IPS-18c (cell line): ENCODE measurements around the gene MED25.
A peak's percentile ranks its signal among the peaks of the same experiment; 100 is the strongest.

Experiments used
- H3K4me3 ChIP-seq: 2 replicates; pipeline ENCODE4 v1.7.0; 2013; ENCODE audit warnings: low read depth, mild to moderate bottlenecking, low read length, moderate library complexity; ENCODE audit not compliant: insufficient read depth
- H3K9me3 ChIP-seq: one replicate; pipeline ENCODE4 v1.6.1; 2013; ENCODE audit warnings: mild to moderate bottlenecking, low read length, moderate library complexity; ENCODE audit not compliant: control insufficient read depth, insufficient read depth

MED25 gene

DNA sequence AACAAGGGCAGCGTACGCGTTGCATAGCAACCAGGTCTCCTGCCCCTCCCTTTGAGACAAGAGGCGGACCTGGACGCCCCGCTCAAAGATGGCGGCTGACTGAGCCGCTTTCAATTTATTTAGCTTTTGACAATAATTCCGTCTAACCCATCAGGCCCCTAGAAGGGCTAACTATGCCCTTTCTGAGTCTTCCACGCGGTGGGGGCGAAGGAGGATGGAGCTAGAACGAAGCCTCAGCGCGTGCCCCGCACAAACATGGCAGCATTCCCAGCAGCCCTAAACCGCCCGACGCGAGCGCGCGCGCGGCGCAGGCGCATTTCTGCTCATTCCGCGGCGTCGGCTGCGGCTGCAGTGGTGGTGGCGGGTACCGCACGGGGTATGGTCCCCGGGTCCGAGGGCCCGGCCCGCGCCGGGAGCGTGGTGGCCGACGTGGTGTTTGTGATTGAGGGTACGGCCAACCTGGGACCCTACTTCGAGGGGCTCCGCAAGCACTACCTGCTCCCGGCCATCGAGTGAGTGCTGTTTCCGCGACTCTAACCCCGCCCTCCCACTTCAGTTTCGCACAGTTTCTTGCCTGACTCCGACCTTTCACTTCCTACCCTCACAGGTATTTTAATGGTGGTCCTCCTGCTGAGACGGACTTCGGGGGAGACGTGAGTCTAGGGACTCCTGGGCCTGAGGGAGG is at the start of gene MED25:
Gene MED25, plus strand, starts transcription at position 326 of the 685 bp plus-strand sequence. Its CDS starts 53 bp downstream, at position 379.
- Histone ChIP-seq H3K4me3 (peak within 1 kb of the TSS; percentile 95), H3K9me3 (no peaks in the 10 kb centered on the region)

DNA sequence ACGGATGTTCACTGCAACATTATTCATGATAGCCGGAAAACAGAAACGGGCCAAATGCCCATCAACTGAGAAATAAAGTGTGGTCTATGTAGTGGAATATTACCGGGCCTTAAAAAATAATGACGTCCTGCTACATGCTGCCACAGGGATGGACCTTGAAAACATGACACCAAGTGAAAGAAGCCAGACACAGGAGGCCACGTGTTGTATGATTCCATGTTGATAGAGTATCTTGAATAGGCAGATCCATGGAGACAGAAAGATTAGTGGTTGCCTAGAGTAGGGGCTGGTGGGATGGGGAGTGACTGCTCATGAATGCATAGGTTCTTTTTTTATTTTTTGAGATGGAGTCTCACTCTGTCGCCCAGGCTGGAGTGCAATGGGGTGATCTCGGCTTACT is 47.6 kb upstream of the MED25 start:
- Histone ChIP-seq H3K9me3 (no peaks in the 10 kb centered on the region), H3K4me3 (no peak overlapping the region)

DNA sequence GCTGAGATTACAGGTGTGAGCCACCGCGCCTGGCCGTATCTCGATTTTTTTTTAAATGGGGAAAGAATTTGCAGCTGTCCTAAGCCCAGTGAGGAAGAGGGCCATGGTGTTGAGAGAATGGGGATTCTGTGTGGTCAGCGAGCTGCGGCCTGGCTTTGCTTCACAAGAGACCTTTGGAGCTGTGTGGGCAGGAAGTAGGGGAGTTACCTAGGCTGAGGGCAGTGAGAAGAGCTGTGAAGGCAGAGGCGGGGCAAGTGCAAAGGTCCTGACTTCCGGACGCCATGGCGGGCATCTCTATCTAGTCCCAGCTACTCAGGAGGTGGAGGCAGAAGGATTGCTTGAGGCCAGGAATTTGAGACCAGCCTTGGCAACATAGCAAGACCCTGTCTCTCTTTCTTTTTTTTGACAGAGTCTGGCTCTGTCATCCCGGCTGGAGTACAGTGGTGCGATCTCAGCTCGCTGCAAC is 46.4 kb upstream of the MED25 start:
- Histone ChIP-seq H3K4me3 (no peak overlapping the region), H3K9me3 (no peaks in the 10 kb centered on the region)

DNA sequence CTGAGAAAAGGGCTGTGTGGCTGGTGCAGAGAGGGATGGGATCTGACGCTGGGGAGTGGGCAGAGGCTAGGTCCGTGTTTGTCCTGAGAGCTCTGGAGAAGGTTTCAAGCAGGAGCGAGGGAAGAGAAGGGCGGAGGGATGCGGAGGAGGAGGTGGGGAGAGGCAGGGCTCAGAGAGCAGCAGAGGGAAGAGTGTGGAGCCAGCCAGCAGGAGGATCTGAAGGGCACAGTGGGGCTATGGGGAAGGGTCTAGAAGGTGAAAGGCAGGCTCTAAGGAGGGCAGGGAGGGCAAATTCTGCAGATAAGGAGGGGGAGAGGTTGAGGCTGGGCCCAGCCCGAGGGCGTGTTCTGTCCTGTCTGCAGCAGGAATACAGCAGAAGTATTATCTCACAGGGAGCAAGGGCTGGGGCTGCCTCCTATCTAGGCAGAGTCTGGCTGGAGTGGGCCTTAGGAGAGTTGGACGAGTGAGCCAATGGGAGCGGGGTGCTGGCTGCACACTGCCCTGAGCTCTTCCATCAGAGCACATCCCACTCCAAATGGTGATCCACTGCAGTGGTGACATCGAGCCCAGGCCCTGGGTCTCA is 45.1 kb upstream of the MED25 start:
- Histone ChIP-seq H3K4me3 (no peak overlapping the region), H3K9me3 (no peaks in the 10 kb centered on the region)

DNA sequence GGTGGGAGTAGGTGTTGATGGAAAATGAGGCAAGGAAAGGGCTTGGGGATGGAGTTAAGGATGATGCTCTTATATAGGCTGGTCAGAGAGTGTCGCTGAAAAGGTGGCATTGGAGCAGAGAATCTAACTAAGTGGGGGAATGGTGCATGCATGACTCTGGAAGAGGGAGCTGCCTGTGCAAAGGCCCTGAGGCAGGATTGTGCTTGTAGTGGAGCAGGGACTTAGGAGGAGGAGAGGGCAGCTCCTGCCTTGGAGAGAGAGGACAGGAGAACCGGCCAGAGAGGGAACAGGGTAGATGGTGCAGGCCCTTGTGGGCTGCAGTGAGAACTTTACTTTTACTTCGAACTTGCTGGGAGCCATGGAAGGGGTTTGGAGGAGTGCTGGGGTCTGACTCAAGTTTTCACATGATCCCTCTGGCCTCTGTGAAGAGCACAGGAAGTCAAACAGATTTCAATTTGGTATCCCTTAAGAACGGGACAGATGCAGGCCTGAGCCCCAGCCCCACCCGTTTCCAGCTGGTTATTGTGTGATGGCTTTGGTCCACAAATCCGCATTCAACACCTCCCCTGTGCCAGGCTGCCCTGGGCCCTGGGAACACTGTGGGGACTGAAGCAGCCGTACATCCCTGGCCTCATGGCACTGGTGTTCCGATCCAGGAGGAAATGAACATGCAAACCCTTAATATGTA is 44.3 kb upstream of the MED25 start:
- H3K9me3 ChIP-seq = no peaks in the 10 kb centered on the region

DNA sequence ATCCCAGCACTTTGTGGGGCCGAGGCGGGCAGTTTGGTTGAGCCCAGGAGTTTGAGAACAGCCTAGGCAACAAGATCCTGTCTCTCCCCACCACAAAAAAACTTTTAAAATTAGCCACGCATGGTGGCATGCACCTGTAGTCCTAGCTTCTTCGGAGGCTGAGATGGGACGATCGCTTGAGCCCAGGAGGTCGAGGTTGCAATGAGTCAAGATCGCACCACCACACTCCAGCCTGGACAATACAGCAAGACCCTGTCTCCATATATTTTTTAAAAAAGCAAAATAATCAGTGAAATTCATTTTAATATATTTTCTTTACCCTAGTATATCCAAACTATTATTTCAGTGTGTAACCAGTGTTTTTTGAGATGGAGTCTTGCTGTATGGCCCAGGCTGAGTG is 43.1 kb upstream of the MED25 start:
- no peaks in the 10 kb centered on the region for H3K9me3 ChIP-seq
- H3K4me3 ChIP-seq = no peak overlapping the region

More for the DNA sequence above, 44.3 kb upstream of the MED25 start:
- no peak overlapping the region for H3K4me3 ChIP-seq

DNA sequence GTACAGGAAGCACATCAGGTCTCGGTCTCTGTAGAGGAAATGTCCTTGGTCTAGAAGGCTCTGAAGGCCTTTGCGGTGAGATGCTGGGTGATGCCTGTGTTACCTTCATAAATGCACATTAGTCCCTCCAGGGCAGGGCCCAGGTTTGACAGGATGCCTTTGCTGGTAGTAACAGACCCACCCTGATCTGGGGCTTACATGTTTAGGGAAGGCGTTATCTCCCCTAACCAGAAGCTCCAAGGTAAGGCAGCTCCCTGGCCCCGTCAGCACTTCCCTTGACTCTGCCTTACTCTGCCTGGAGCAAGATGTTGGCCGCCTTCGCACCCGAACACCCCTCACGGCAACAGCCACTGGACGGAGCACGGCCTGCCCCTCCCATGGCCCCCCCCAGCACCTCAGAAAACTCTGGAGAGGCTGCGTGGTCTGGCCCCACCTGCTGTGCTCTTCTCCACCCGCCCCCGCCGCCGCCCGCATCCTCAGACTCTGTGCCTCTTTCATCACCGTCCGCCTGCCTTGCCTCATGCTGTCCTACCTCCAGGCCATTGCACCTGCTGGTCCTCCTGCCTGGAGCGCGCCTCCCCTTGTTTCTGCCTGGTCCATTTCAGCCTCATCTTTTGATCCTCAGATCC is 42.2 kb upstream of the MED25 start:
- H3K4me3 ChIP-seq = no peak overlapping the region

DNA sequence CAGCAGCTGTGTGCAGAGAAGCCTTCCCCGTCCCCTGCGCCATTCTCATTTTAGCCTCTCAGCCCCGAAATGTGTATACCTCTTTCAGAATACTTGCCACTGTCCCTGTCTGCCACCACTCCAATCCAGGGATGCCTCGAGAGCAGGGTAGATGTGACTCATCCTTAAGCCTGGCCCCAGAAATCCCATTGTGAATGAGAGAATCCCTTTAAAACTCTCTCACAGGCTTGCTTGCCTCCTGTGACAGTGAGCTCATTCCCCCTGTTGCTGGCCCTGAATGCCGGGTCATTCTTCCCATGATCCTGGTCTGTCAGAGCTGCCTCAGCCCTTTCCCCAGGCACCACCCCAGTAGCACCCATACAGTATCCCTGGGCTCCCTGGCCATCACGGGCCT is 41.7 kb upstream of the MED25 start:
- no peaks in the 10 kb centered on the region for H3K9me3 ChIP-seq
- H3K4me3 ChIP-seq = no peak overlapping the region

More for the DNA sequence above, 42.2 kb upstream of the MED25 start:
- no peaks in the 10 kb centered on the region for H3K9me3 ChIP-seq

DNA sequence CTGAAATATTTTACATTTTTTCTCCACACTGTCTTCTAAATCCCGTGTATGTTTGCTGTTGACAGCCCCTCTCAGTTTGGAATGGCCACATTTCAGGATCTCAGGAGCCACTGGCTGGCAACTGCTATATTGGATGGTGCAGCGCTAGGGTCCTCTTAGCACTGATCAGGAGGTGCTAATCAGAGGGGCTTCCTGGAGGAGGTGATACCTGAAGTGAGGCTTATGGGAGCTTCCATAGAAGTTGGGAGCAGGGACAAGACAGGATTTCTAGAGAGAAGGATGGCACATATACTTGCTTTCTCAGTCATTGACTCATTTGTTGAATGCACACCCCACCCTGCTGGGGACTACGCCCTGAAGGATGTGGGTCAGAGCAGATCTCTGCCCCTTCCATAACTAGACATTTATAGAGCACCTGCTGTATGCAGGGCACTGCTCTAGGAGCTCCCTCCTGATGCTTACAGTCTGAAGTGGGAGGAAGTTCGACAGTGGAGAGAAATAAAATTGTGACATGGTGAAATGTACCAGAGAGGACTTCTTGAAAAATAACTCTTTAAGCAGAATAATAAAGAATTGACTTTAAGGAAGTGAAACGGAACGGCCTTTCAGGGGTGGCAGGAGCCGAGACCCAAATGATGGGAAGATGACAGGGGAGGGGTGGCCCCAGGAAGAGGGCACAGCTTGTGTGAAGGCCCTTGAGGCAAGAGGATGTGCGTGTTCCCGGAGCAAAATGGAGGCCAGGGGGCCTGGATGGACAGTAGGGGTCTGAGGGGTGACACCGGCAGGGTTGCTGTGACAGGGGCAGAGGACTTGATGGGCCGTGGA is 38.1 kb upstream of the MED25 start:
- Histone ChIP-seq H3K4me3 (no peak overlapping the region), H3K9me3 (no peaks in the 10 kb centered on the region)

DNA sequence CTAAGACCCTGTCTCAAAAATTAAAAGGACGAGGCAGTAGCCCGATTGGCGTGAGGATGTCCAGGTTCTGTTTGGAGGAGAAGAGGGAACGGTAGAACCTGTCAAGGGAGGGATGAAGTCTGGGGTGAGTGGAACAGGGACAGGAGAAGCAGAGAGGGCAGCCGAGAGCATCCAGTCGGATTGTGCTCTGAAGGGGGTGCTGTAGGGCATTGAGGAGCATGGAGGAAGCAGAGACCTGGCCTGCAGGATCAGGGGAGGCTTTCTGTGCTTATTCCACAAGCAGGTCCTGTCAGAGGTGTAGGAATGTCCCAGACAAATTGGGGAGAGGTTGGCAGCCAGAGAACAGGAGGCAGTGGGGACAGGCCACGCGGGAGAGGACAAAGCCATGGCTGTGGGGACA is 37.2 kb upstream of the MED25 start:
- no peak overlapping the region for H3K4me3 ChIP-seq

DNA sequence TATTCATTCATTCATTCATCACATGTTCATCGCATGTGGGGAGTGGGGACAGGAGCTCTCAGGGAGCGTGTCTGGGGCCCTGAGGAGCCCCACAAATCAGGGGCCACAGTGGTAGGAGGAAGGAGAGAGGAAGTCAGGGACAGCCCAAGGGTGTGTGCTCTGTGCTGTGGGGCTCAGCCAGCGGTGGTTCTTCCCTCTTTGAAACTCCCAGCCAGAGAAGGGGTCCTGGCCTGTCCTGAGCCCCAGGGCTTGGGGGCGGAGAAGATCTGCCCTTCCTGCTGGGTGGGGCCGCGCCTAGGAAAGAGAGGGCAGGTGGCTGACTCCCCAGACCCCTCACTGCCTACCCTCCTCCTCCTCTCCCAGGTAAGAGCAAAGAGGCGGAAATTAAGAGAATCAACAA is 36.7 kb upstream of the MED25 start:
- Histone ChIP-seq H3K9me3 (no peaks in the 10 kb centered on the region), H3K4me3 (no peak overlapping the region)

More for the DNA sequence above, 37.2 kb upstream of the MED25 start:
- H3K9me3 ChIP-seq = no peaks in the 10 kb centered on the region

DNA sequence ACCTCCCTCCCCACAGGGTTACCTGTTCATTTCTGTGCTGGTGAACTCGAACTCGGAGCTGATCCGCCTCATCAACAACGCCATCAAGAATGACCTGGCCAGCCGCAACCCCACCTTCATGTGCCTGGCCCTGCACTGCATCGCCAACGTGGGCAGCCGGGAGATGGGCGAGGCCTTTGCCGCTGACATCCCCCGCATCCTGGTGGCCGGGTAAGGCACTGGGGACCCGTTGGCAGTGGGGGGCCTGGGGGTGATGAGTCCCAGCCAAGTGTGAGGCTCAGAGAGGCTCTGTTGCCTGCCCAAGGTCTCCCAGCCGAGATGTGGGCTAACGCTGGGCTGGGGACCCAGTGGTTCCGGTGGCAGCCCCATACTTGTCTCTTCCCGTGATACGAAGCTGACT is 35.6 kb upstream of the MED25 start:
- Histone ChIP-seq H3K9me3 (no peaks in the 10 kb centered on the region), H3K4me3 (no peak overlapping the region)

DNA sequence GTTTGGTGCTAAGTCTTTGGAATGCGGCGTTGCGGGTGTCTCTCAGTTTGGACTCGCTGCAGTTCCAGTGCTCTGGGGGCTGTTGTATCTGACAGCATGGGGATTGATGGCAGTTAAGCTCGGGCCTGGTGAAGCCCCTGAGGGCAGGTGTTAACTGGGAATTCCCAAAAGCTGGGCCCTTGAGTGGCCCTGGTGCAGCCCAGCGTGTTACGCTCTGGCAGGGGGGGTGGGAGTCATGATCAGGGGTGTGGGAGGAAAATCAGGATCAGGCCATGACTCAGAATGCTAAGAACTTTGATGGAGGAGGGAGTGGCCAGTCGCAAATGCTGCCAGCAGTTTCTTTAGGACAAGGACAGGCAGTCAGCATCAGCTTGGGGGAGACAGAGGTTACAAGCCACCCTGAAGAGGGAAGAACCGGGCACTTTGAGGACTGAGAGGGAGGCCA is 31.7 kb upstream of the MED25 start:
- no peak overlapping the region for H3K4me3 ChIP-seq
- H3K9me3 ChIP-seq = no peaks in the 10 kb centered on the region

DNA sequence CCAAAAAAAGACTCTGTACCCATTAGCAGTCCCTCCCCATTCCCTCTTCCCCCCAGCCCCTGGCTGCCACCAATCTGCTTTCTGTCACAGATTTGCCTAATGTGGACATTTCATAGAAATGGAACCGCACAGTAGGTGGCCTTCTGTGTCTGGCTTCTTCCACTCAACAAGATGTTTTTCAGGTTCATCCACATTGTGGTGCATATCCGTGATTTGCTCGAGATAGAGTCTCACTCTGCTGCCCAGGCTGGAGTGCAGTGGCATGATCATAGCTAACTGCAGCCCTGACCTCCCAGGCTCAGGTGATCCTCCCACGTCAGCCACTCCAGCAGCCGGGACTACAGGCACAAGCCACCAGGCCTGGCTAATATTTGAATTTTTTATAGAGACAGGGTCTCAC is 30.3 kb upstream of the MED25 start:
- H3K4me3 ChIP-seq = no peak overlapping the region
- no peaks in the 10 kb centered on the region for H3K9me3 ChIP-seq

DNA sequence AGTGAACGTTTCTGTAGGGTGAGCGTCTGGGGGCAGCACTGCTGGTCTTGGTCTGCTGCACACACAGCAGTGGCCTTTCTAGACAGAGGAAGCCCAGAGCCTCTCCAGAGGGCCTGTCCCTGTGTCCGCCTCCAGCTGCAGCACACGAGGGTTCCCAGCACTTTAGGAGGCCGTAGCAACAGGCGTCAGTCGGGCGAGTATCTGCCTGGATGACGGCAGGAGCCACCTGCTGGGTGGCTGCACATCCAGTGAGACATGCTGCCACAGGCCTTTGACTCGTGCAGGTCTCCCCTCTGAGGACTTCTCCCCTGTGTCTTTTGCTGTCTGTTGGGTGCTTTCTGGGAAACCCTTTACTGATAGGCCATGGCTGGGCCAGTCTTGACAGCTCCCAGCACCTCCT is 29.2 kb upstream of the MED25 start:
- no peak overlapping the region for H3K4me3 ChIP-seq
- H3K9me3 ChIP-seq = no peaks in the 10 kb centered on the region

DNA sequence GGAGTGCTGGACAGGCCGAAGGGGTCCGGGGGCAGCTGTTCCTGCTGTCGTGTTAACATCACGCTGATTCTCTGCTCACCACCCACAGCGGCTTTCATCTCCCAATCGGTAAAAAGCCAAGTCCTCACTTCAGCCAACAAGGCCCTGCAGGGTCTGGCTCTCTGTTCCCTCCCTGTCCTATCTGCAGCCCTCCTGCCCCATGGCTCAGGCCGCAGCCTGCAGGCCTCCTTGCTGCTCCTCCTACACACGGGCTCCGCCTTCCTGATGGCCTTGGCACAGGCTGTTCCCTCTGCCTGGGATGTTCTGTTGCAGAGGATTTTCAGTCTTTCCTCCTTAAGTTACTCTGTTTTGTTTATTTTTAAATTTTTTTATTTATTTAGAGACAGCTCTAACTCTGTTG is 27.2 kb upstream of the MED25 start:
- no peaks in the 10 kb centered on the region for H3K9me3 ChIP-seq
- H3K4me3 ChIP-seq = no peak overlapping the region

DNA sequence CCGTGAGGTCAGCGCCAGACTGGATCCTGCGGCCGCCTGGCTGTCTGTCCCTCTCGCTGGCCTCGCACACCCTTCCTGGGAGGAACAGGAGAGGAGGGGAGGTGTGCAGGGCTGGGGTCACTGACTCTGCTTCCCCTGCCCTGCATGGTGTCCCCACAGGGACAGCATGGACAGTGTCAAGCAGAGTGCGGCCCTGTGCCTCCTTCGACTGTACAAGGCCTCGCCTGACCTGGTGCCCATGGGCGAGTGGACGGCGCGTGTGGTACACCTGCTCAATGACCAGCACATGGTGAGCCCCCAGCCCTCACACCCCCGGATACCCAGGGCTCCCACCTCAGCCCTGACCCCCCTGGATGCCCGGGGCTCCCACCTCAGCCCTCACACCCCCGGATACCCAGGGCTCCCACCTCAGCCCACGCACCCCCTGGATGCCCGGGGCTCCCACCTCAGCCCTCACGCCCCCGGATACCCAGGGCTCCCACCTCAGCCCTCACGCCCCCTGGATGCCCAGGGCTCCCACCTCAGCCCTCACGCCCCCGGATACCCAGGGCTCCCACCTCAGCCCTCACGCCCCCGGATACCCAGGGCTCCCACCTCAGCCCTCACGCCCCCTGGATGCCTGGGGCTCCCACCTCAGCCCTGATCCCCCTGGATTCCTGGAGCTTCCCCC is 26.2 kb upstream of the MED25 start:
- H3K4me3 ChIP-seq = no peak overlapping the region
- H3K9me3 ChIP-seq = no peaks in the 10 kb centered on the region
